B cell (primary cell): Measurements from ENCODE around the gene NR0B2.

Experiments used
- EZH2 ChIP-seq: IDR thresholded peaks from 2 replicates; pipeline ENCODE4 v1.6.1; 2012; ENCODE audit warnings: borderline replicate concordance, low read depth, mild to moderate bottlenecking, moderate library complexity, low read length; ENCODE audit not compliant: insufficient read depth, poor library complexity, severe bottlenecking
- TF ChIP-seq, protein P1 (sequence below): fragments of 200-600 bp; IDR thresholded peaks from one replicate; pipeline ENCODE4 v1.8.0; 2022; ENCODE audit warnings: antibody characterized with exemption, mild to moderate bottlenecking

DNA sequence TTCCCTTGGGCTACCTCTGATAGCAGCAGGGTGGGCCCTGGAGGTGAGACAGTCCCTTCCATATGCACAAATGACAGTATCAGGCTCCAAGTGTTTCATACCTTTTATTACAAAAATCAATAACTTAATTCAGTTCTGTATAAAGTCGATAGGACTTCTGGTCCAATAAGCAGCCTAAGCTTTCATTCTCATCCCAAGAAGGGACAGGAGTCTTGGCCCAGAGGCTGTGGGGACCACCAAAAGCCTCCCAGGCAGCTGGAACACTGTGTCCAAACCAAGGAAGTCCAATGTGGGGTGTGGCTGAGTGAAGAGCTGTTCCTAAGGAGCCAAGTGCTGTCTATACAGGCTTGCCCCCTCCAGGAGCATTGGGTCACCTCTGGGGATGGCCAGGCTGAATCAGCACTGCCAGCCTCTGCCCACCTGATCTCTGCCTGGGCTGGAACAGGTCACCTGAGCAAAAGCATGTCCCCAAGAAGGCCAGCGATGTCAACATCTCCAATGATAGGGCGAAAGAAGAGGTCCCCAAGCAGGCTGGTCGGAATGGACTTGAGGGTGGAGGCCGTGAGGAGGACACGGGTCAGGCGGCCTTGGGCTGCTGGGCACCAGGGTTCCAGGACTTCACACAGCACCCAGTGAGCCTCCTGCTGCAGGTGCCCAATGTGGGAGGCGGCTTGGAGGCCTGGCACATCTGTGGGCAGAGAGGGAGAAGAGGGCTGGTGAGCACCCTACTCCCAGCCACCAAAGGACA lies 2.2 kb downstream of the NR0B2 start:
- no peak for TF ChIP-seq EZH2
- TF ChIP-seq, protein P1, sequence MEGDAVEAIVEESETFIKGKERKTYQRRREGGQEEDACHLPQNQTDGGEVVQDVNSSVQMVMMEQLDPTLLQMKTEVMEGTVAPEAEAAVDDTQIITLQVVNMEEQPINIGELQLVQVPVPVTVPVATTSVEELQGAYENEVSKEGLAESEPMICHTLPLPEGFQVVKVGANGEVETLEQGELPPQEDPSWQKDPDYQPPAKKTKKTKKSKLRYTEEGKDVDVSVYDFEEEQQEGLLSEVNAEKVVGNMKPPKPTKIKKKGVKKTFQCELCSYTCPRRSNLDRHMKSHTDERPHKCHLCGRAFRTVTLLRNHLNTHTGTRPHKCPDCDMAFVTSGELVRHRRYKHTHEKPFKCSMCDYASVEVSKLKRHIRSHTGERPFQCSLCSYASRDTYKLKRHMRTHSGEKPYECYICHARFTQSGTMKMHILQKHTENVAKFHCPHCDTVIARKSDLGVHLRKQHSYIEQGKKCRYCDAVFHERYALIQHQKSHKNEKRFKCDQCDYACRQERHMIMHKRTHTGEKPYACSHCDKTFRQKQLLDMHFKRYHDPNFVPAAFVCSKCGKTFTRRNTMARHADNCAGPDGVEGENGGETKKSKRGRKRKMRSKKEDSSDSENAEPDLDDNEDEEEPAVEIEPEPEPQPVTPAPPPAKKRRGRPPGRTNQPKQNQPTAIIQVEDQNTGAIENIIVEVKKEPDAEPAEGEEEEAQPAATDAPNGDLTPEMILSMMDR, result no peak
